Mesothelial cell of epicardium (in vitro differentiated cells): ENCODE measurements around the gene PLA2G2D. TPM values are rescaled to one million over a fixed set of nuclear protein-coding genes. Genes with fewer than 3 reads are reported as not detected.

ENCODE experiments used
- DNase-seq, 2 experiments: peaks; one replicate each; pipeline ENCODE4 v3.0.0; 2021; ENCODE audit warnings: low spot score in 2 of 2; ENCODE audit not compliant: unreplicated experiment in 2 of 2
- H3K27ac Mint-ChIP-seq: 2 replicates; pipeline ENCODE4 v1.8.0; 2021; ENCODE audit warnings: mixed read lengths
- H3K27me3 Mint-ChIP-seq: 2 replicates; pipeline ENCODE4 v1.8.0; 2021; ENCODE audit warnings: low read depth, mixed read lengths
- H3K36me3 Mint-ChIP-seq: 2 replicates; pipeline ENCODE4 v1.8.0; 2021; ENCODE audit warnings: mixed read lengths
- H3K4me1 Mint-ChIP-seq: 2 replicates; pipeline ENCODE4 v1.8.0; 2021; ENCODE audit warnings: mixed read lengths
- H3K4me3 Mint-ChIP-seq: 2 replicates; pipeline ENCODE4 v1.8.0; 2021; ENCODE audit warnings: mild to moderate bottlenecking, moderate library complexity, mixed read lengths
- H3K9me3 Mint-ChIP-seq: 2 replicates; pipeline ENCODE4 v1.8.0; 2021; ENCODE audit warnings: mixed read lengths
- CTCF ChIP-seq: fragments of 200-600 bp; sonication (generic); IDR thresholded peaks from one replicate; pipeline ENCODE4 v1.5.0; 2021; ENCODE audit warnings: antibody characterized with exemption; ENCODE audit not compliant: unreplicated experiment
- total RNA-seq: library from RNA; stranded (reverse); gene quantifications from 3 replicates; pipeline ENCODE4 v1.2.1, GENCODE V29; 2021

PLA2G2D gene
- total RNA-seq, 1 donor from 2014 or later: not detected

- no peak overlapping the region for H3K4me3 Mint-ChIP-seq
- TF ChIP-seq CTCF: no peak
Measured at GRCh38 chr1:20141466-20141865, 22.1 kb upstream of the PLA2G2D start.

GRCh38 chr1:20141001-20141400 lies 21.7 kb upstream of the PLA2G2D start:
- no peaks in the 10 kb centered on the region for H3K4me1 Mint-ChIP-seq
- no peaks in the 10 kb centered on the region for H3K27me3 Mint-ChIP-seq
- no peak overlapping the region for H3K4me3 Mint-ChIP-seq
- no peak for DNase-seq
- no peak overlapping the region for H3K27ac Mint-ChIP-seq
- TF ChIP-seq CTCF: no peak
- H3K9me3 Mint-ChIP-seq: no peaks in the 10 kb centered on the region
- H3K36me3 Mint-ChIP-seq: no peaks in the 10 kb centered on the region

More at GRCh38 chr1:20141466-20141865, 22.1 kb upstream of the PLA2G2D start:
- Mint-ChIP-seq H3K36me3 (no peaks in the 10 kb centered on the region), H3K4me1 (no peaks in the 10 kb centered on the region), H3K27me3 (no peaks in the 10 kb centered on the region), H3K27ac (no peak overlapping the region), H3K9me3 (no peaks in the 10 kb centered on the region)
- DNase-seq: no peak

- DNase-seq: no peak
- Mint-ChIP-seq H3K27ac (no peak overlapping the region), H3K27me3 (no peaks in the 10 kb centered on the region), H3K4me1 (no peaks in the 10 kb centered on the region), H3K36me3 (no peaks in the 10 kb centered on the region), H3K4me3 (no peak overlapping the region), H3K9me3 (no peaks in the 10 kb centered on the region)
- TF ChIP-seq CTCF: no peak
Measured at GRCh38 chr1:20139776-20140612, 20.7 kb upstream of the PLA2G2D start.

GRCh38 chr1:20138961-20139550 lies 19.7 kb upstream of the PLA2G2D start, which contains the start of gene PLA2G2F:
TSS of gene PLA2G2F (plus strand) at chr1:20139323. CDS start at chr1:20139428, 105 bp downstream.
- Mint-ChIP-seq H3K4me3 (no peak within 1 kb of the TSS), H3K9me3 (no peaks in the 10 kb centered on the region), H3K27ac (no peak within 1 kb of the TSS), H3K36me3 (no peaks in the 10 kb centered on the region), H3K27me3 (no peaks in the 10 kb centered on the region), H3K4me1 (no peaks in the 10 kb centered on the region)
- TF ChIP-seq CTCF: no peak
- no peak for DNase-seq

GRCh38 chr1:20138346-20138745 lies 19.0 kb upstream of the PLA2G2D start:
- no peak overlapping the region for H3K27ac Mint-ChIP-seq
- H3K36me3 Mint-ChIP-seq: no peaks in the 10 kb centered on the region
- H3K9me3 Mint-ChIP-seq: no peaks in the 10 kb centered on the region
- TF ChIP-seq CTCF: no peak
- H3K4me3 Mint-ChIP-seq: no peak overlapping the region
- no peaks in the 10 kb centered on the region for H3K4me1 Mint-ChIP-seq
- no peak for DNase-seq
- H3K27me3 Mint-ChIP-seq: no peaks in the 10 kb centered on the region
